HepG2 (cell line): Measurements from ENCODE around the gene LSM2. TPM values are rescaled to one million over a fixed set of nuclear protein-coding genes. Genes with fewer than 3 reads are reported as not detected.

Source experiments
- ATAC-seq: fragments of 200-7000 bp; cut with Tn5 transposase; 3 replicates; pipeline ENCODE4 v1.9.1; 2020; ENCODE audit warnings: mild to moderate bottlenecking, moderate library complexity
- BruUV-seq: library from RNA; stranded (reverse); fragments of 400-500 nt; replicated peaks from 2 replicates; lab custom pipeline; 2021; lab: Mats Ljungman, UMichigan
- CTCF ChIA-PET: fragments of 300-600 bp; formaldehyde crosslinking; extraction: SDS; loops from one replicate; lab custom pipeline; 2021; ENCODE audit warnings: low total read pairs, inconsistent platforms, low intra/inter-chr PET ratio; lab: Yijun Ruan, JAX
- POLR2A ChIA-PET: fragments of 350-600 bp; sonication (Branson Sonifier 250); formaldehyde crosslinking; loops from one replicate; lab custom pipeline; 2020; ENCODE audit warnings: antibody characterized with exemption, inconsistent platforms; lab: Yijun Ruan, JAX
- DNase-seq: peaks from one replicate; pipeline ENCODE4 v3.0.0-alpha.2; 2015; ENCODE audit warnings: low spot score
- FAIRE-seq: peaks from 3 replicates; lab custom pipeline; 2011; peaks lifted over from hg19 to GRCh38; lab: Jason Lieb, UNC
- H2AFZ ChIP-seq: one replicate; pipeline ENCODE4 v1.6.1; 2011; ENCODE audit warnings: low read length, inconsistent platforms
- H3K27ac ChIP-seq: fragments of 300-600 bp; 3 replicates; pipeline ENCODE4 v1.8.0; 2011; ENCODE audit warnings: mixed run types, mild to moderate bottlenecking, mixed read lengths, low read length, inconsistent platforms; ENCODE audit not compliant: insufficient read depth; ENCODE audit errors: extremely low read length
- H3K27me3 ChIP-seq, 2 experiments: fragments of 200-600 bp in 1 of 2; 2 replicates in 1 of 2; 3 replicates in 1 of 2; pipeline versions ENCODE4 v1.6.0 to v1.8.0; 2011; ENCODE audit warnings: low read length in 2 of 2, mild to moderate bottlenecking in 2 of 2, moderate library complexity in 2 of 2, inconsistent platforms in 1 of 2; ENCODE audit not compliant: insufficient read depth in 2 of 2, control insufficient read depth in 1 of 2
- H3K36me3 ChIP-seq, 2 experiments: fragments of 200-600 bp in 1 of 2; replicated peaks in 1 of 2; 2 replicates in 1 of 2; 3 replicates in 1 of 2; pipeline versions ENCODE4 v1.5.1 to v1.8.0; 2011; ENCODE audit warnings: low read length in 2 of 2, inconsistent platforms in 1 of 2; ENCODE audit not compliant: insufficient read depth in 2 of 2, control insufficient read depth in 1 of 2
- H3K4me1 ChIP-seq: 2 replicates; pipeline ENCODE4 v1.5.1; 2012; ENCODE audit warnings: low read length, inconsistent platforms; ENCODE audit not compliant: insufficient read depth
- H3K4me2 ChIP-seq: 2 replicates; pipeline ENCODE4 v1.6.0; 2011; ENCODE audit warnings: low read depth, low read length, inconsistent platforms
- H3K4me3 ChIP-seq, 3 experiments: fragments of 200-600 bp in 1 of 3; sonication (generic), shearing (Covaris generic) in 1 of 3; replicated peaks in 1 of 3; 2 replicates each; pipeline ENCODE4 v1.5.1; 2011 to 2016; ENCODE audit warnings: low read length in 3 of 3, inconsistent platforms in 2 of 3, low read depth in 2 of 3, mild to moderate bottlenecking in 2 of 3, control low read depth in 1 of 3, mixed read lengths in 1 of 3; ENCODE audit not compliant: insufficient read depth in 1 of 3
- H3K79me2 ChIP-seq: one replicate; pipeline ENCODE4 v1.6.1; 2011; ENCODE audit warnings: low read length, inconsistent platforms; ENCODE audit not compliant: insufficient read depth
- H3K9ac ChIP-seq: 2 replicates; pipeline ENCODE4 v1.6.0; 2011; ENCODE audit warnings: mild to moderate bottlenecking, low read depth, low read length, inconsistent platforms; ENCODE audit not compliant: insufficient read depth
- H3K9me3 ChIP-seq: 2 replicates; pipeline ENCODE4 v1.5.1; 2012; ENCODE audit warnings: mild to moderate bottlenecking, low read length
- H4K20me1 ChIP-seq: 2 replicates; pipeline ENCODE4 v1.6.0; 2011; ENCODE audit warnings: inconsistent platforms, mild to moderate bottlenecking, low read length, moderate library complexity; ENCODE audit not compliant: insufficient read depth
- BCL3 ChIP-seq: sonication (generic); formaldehyde crosslinking; IDR thresholded peaks from 2 replicates; pipeline ENCODE4 v1.5.1; 2020; ENCODE audit warnings: mild to moderate bottlenecking, missing genetic modification reagents, moderate library complexity
- CEBPB ChIP-seq: IDR thresholded peaks from 2 replicates; pipeline ENCODE4 v1.6.1; 2011; ENCODE audit warnings: low read depth, low read length, improper control_type of control experiment, borderline replicate concordance
- CENPBD1 ChIP-seq: sonication (generic); formaldehyde crosslinking; IDR thresholded peaks from 2 replicates; pipeline ENCODE4 v1.8.0; 2022; ENCODE audit warnings: missing genetic modification reagents, low read depth, mild to moderate bottlenecking, borderline replicate concordance
- FOXM1 ChIP-seq: sonication (generic); formaldehyde crosslinking; IDR thresholded peaks from 2 replicates; pipeline ENCODE4 v1.5.0; 2020; ENCODE audit warnings: missing genetic modification reagents
- HDAC6 ChIP-seq: fragments of 200-600 bp; sonication (generic); IDR thresholded peaks from 2 replicates; pipeline ENCODE4 v1.7.0; 2017; ENCODE audit warnings: mild to moderate bottlenecking, antibody characterized with exemption, low read length, low read depth
- KLF16 ChIP-seq, 2 experiments: sonication (generic) in 1 of 2; formaldehyde crosslinking in 1 of 2; IDR thresholded peaks; 2 replicates each; pipeline versions ENCODE4 v1.6.1 to v1.8.0; 2016 to 2023; ENCODE audit warnings: missing genetic modification reagents in 2 of 2, missing compliant biosample characterization in 1 of 2
- MYPOP ChIP-seq: sonication (generic); formaldehyde crosslinking; IDR thresholded peaks from 2 replicates; pipeline ENCODE4 v1.8.1; 2023; ENCODE audit warnings: mild to moderate bottlenecking, moderate library complexity, missing genetic modification reagents
- NAIF1 ChIP-seq: sonication (generic); formaldehyde crosslinking; IDR thresholded peaks from 2 replicates; pipeline ENCODE4 v1.5.0; 2020; ENCODE audit warnings: mild to moderate bottlenecking, missing genetic modification reagents, borderline replicate concordance
- NCOA5 ChIP-seq: sonication (generic); formaldehyde crosslinking; IDR thresholded peaks from 2 replicates; pipeline ENCODE4 v1.4.0; 2020; ENCODE audit warnings: missing genetic modification reagents
- NKX3-1 ChIP-seq: sonication (generic); formaldehyde crosslinking; IDR thresholded peaks from 2 replicates; pipeline ENCODE4 v1.5.0; 2020; ENCODE audit warnings: missing genetic modification reagents
- NRL ChIP-seq: sonication (generic); formaldehyde crosslinking; IDR thresholded peaks from 2 replicates; pipeline ENCODE4 v1.5.0; 2020; ENCODE audit warnings: missing genetic modification reagents, mild to moderate bottlenecking, moderate library complexity, borderline replicate concordance
- SMARCE1 ChIP-seq: fragments of 450-650 bp; IDR thresholded peaks from 2 replicates; pipeline ENCODE4 v1.6.1; 2017; ENCODE audit warnings: borderline replicate concordance
- SOX13 ChIP-seq, 3 experiments: fragments of 450-650 bp in 1 of 3; sonication (generic) in 1 of 3; formaldehyde crosslinking in 1 of 3; IDR thresholded peaks in 2 of 3; conservative IDR thresholded peaks in 1 of 3; 2 replicates each; pipeline versions ENCODE4 v1.5.0 to v1.6.1; 2016 to 2020; ENCODE audit warnings: antibody characterized with exemption in 1 of 3, mild to moderate bottlenecking in 1 of 3, missing compliant biosample characterization in 1 of 3, missing genetic modification reagents in 1 of 3, moderate library complexity in 1 of 3
- TCF12 ChIP-seq, 2 experiments: fragments of 450-650 bp in 1 of 2; sonication (generic) in 1 of 2; formaldehyde crosslinking in 1 of 2; IDR thresholded peaks; 2 replicates each; pipeline versions ENCODE4 v1.6.1 to v1.8.0; 2017 to 2022; ENCODE audit warnings: antibody characterized with exemption in 1 of 2, mild to moderate bottlenecking in 1 of 2, missing genetic modification reagents in 1 of 2, moderate library complexity in 1 of 2
- ZMAT3 ChIP-seq: sonication (generic); formaldehyde crosslinking; conservative IDR thresholded peaks from 2 replicates; pipeline ENCODE4 v1.7.0; 2021; ENCODE audit warnings: missing genetic modification reagents
- ZNF20 ChIP-seq: sonication (generic); formaldehyde crosslinking; IDR thresholded peaks from 2 replicates; pipeline ENCODE4 v1.4.0; 2020; ENCODE audit warnings: mild to moderate bottlenecking, moderate library complexity, missing genetic modification reagents
- ZNF224 ChIP-seq: sonication (generic); formaldehyde crosslinking; IDR thresholded peaks from 2 replicates; pipeline ENCODE4 v1.5.0; 2020; ENCODE audit warnings: mild to moderate bottlenecking, missing genetic modification reagents
- ZNF33A ChIP-seq: sonication (generic); formaldehyde crosslinking; IDR thresholded peaks from 2 replicates; pipeline ENCODE4 v1.5.1; 2020; ENCODE audit warnings: missing genetic modification reagents, mild to moderate bottlenecking, moderate library complexity, borderline replicate concordance
- ZNF451 ChIP-seq: sonication (generic); formaldehyde crosslinking; IDR thresholded peaks from 2 replicates; pipeline ENCODE4 v1.5.0; 2020; ENCODE audit warnings: mild to moderate bottlenecking, missing genetic modification reagents
- ZZZ3 ChIP-seq: sonication (generic); formaldehyde crosslinking; IDR thresholded peaks from 2 replicates; pipeline ENCODE4 v1.4.0; 2020; ENCODE audit warnings: missing genetic modification reagents, mild to moderate bottlenecking, borderline replicate concordance
- WGBS: methylation state at CpG from one replicate; pipeline ENCODE4 v1.1.6; 2017; ENCODE audit warnings: low lambda C conversion rate; 5-methylcytosine and 5-hydroxymethylcytosine counted together
- in situ Hi-C: cut with HindIII; loops from 2 replicates; pipeline ENCODE4 v1.10.0; 2017; ENCODE audit warnings: low pct_unique_long_range_greater_than_20kb; ENCODE audit not compliant: extremely low pct_ligation_motif_present
- intact Hi-C: fragments of 100-400 bp; cut with micrococcal nuclease; formaldehyde crosslinking; loops from one replicate; pipeline ENCODE4 v1.10.0; 2022; ENCODE audit not compliant: unreplicated experiment
- polyA plus RNA-seq, 8 experiments: library from polyadenylated mRNA; depleted of rRNA in 3 of 8; stranded (reverse) in 7 of 8; unstranded in 1 of 8; fragments of >200 nt; fragmentation: Illumina TruSeq in 4 of 8; extraction: Trizol in 4 of 8; gene quantifications; 2 replicates each; pipeline versions ENCODE4 v1.2.1 to v1.2.3, GENCODE V29; 2011 to 2016; ENCODE audit warnings: low read depth in 4 of 8, missing spikeins in 1 of 8, mixed read lengths in 1 of 8; ENCODE audit not compliant: insufficient read depth in 1 of 8
- total RNA-seq, 5 experiments: library from RNA; depleted of rRNA; stranded (reverse); fragments of >200 nt; fragmentation: Illumina TruSeq; extraction: Trizol; gene quantifications; 2 replicates each; pipeline ENCODE4 v1.2.3, GENCODE V29; 2016; ENCODE audit warnings: low read depth in 1 of 5

The LSM2 gene
- total and polyA plus RNA-seq, 2 of the 13 experiments (the other 11 are each of a cell fraction or from before 2014, with no cell fraction given), result 69.4 to 90.5 TPM

- TF ChIP-seq CEBPB (no peak), KLF16 (CRISPR knock-in tag; IDR thresholded peaks at IDR 0.05) (no peak)
Observed at GRCh38 chr6:31762878-31763618, 43.7 kb downstream of the LSM2 start (continued).

- Histone ChIP-seq H3K4me3 (no peak within 1 kb of the TSS), H2AFZ (no peak within 1 kb of the TSS), H3K27me3 (no peaks in the 10 kb centered on the region), H3K36me3 (peaks cover 0 to 2% of the 10 kb centered on the region in 2 experiments; a peak in 3 of 5 replicates), H3K4me2 (no peak within 1 kb of the TSS), H3K27ac (no peak within 1 kb of the TSS), H3K79me2 (no peaks in the 10 kb centered on the region), H3K9me3 (no peaks in the 10 kb centered on the region), H3K4me1 (peaks cover 45% of the 10 kb centered on the region), H3K9ac (no peak within 1 kb of the TSS), H4K20me1 (no peaks in the 10 kb centered on the region)
- FAIRE-seq, result no peak
- 77% methylated on average over 4 of the region's 4 CpGs for WGBS
- no peak for ATAC-seq
- ChIA-PET CTCF (no interaction called here), POLR2A (interaction anchor here (1.0 to 11.5 kb wide), 3 partner anchors 24 to 25 kb away, joined by 3 to 96 read pairs (median 10); partner anchors contain the start of genes CLIC1 and MSH5)
- in situ Hi-C loops (no loop called here), intact Hi-C loops (no loop called here)
- BruUV-seq, result no TSS peak
- no peak for DNase-seq
- TF ChIP-seq ZNF20 (CRISPR knock-in tag) (no peak), ZMAT3 (CRISPR knock-in tag) (no peak), ZNF33A (CRISPR knock-in tag) (no peak), TCF12 (IDR thresholded peaks at IDR 0.05) (no peak), TCF12 (CRISPR knock-in tag; IDR thresholded peaks at IDR 0.05) (no peak), NKX3-1 (CRISPR knock-in tag) (no peak), FOXM1 (no peak), CENPBD1 (CRISPR knock-in tag) (no peak), MYPOP (CRISPR knock-in tag) (no peak), ZNF224 (CRISPR knock-in tag) (no peak), SMARCE1 (no peak), SOX13 (IDR thresholded peaks at IDR 0.05) (no peak), SOX13 (CRISPR knock-in tag; conservative IDR thresholded peaks at IDR 0.05 in 1 of 2, IDR thresholded peaks at IDR 0.05 in 1 of 2) (no peak), BCL3 (CRISPR knock-in tag) (no peak), NAIF1 (CRISPR knock-in tag) (no peak), ZNF451 (CRISPR knock-in tag) (no peak), HDAC6 (no peak), ZZZ3 (CRISPR knock-in tag) (no peak), NCOA5 (CRISPR knock-in tag) (no peak), NRL (CRISPR knock-in tag) (no peak)
Observed at GRCh38 chr6:31762356-31762755, 44.4 kb downstream of the LSM2 start, which contains the start of gene SAPCD1. TSS of gene SAPCD1 (plus strand) at chr6:31762656. CDS start at chr6:31763055, 399 bp downstream.
